GM12892 (cell line): ENCODE data around the gene TIGD6.

ENCODE experiments used
- POLR2A ChIP-seq: IDR thresholded peaks from 2 replicates; pipeline ENCODE4 v1.6.1; 2011; ENCODE audit warnings: low read depth, low read length, control low read depth
- POLR2AphosphoS5 ChIP-seq: IDR thresholded peaks from 2 replicates; pipeline ENCODE4 v1.6.1; 2011; ENCODE audit warnings: low read depth, low read length, control low read depth

- TF ChIP-seq POLR2A (no peak), POLR2AphosphoS5 (no peak)
Measured at GRCh38 chr5:149953436-149954121, 46.9 kb downstream of the TIGD6 start.
